RWPE1 (cell line): ENCODE results near the gene CCDC195.

Experiments used
- CTCF ChIA-PET: fragments of 350-600 bp; sonication (Branson Sonifier 250); formaldehyde crosslinking; extraction: SDS; loops from one replicate; lab custom pipeline; 2021; lab: Yijun Ruan, JAX
- POLR2A ChIA-PET: fragments of 400-600 bp; formaldehyde crosslinking; extraction: SDS; loops from one replicate; lab custom pipeline; 2020; ENCODE audit warnings: antibody characterized with exemption; ENCODE audit not compliant: low non-redundant PET; lab: Yijun Ruan, JAX
- DNase-seq: peaks from one replicate; pipeline ENCODE4 v3.0.0; 2012; ENCODE audit warnings: low spot score
- H3K27ac ChIP-seq: fragments of 450-650 bp; 2 replicates; pipeline ENCODE4 v1.5.1; 2017
- CTCF ChIP-seq: fragments of 450-650 bp; conservative IDR thresholded peaks from 2 replicates; pipeline ENCODE4 v1.5.1; 2017; ENCODE audit warnings: low read depth, mild to moderate bottlenecking

CCDC195 gene

GRCh38 chr2:224657349-224657748 lies 58.8 kb downstream of the CCDC195 start:
- no peak for DNase-seq
- ChIA-PET CTCF (no interaction called here), POLR2A (no interaction called here)
- no peak overlapping the region for H3K27ac ChIP-seq
- no peak for TF ChIP-seq CTCF

GRCh38 chr2:224655006-224655537 lies 61.1 kb downstream of the CCDC195 start:
- no peak for TF ChIP-seq CTCF
- no peak for DNase-seq
- ChIA-PET CTCF (interaction anchor here (0.6 kb wide), 1 partner anchor 286 kb away, joined by 3 read pairs; no protein-coding TSS in a partner anchor), POLR2A (no interaction called here)
- H3K27ac ChIP-seq = no peak overlapping the region
